ENCODE results near the gene RABL6. TPM values are rescaled to one million over a fixed set of nuclear protein-coding genes. Genes with fewer than 3 reads are reported as not detected.
A peak's percentile ranks its signal among the peaks of the same experiment; 100 is the strongest.
"Not testable (repeated sequence)": the region's sequence is repeated elsewhere in the genome, so short reads cannot be mapped to it uniquely, and the experiment has no call there.

The RABL6 gene
- total RNA-seq, 3 donors from 2014 or later, result 38.2 to 51.5 (median 41.3) TPM

DNA sequence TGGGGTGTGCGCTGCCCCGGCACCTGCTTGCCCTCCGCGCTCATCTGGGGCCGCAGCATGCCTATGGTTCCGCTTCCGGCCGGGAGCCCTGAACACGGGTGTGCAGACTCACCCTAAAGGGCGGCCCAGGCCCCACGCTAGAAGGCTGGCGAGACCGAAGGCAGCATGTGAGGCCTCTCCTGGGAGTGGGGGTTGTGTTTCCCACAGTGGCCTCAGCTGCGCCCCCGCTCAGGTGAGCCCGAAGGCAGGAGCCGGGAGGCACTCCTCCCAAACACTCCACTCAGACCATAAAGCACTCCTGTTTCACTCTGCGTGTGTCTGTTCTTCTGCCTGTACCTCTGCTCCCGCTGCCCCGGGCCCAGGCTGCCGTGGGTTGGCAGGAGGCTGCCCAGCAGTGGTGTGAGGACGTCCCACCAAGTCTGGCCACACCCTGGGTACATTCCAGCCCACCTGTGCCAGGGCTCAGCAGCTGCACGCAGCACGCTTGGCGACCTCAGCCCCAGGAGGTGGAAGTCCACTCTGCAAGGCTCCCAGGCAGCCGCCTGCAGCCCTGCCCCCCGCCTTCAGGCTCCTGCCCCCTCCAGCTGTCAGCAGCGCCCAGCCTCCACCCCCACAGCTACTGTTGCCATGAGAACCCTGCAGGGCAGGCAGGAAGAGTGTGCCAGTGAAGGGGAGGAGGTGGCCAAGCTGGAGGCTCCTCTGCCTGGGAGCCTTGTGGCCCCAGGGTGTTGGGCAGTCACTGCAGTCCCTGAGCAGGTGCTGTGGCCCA, 33.3 kb downstream of the RABL6 start:
- no peaks in the 10 kb centered on the region for H3K9me3 ChIP-seq
- peaks cover 12 to 25% of the 10 kb centered on the region in 2 donors for H3K27me3 ChIP-seq
- peak overlapping the region in 1 of 2 donors; percentile 13 for H3K27ac ChIP-seq
- no peak for DNase-seq (ENCODE audit: low spot score in 2 of 2)
- intact Hi-C loops (cut with DNase I; ENCODE audit: low total_unique reads), result no loop called here
- H3K4me3 ChIP-seq, result no peak overlapping the region
- peaks cover 0 to 7% of the 10 kb centered on the region in 2 donors for H3K4me1 ChIP-seq
- no peaks in the 10 kb centered on the region for H3K36me3 ChIP-seq
- TF ChIP-seq POLR2A (IDR thresholded peaks at IDR 0.05) (no peak), POLR2AphosphoS5 (IDR thresholded peaks at IDR 0.05) (no peak)
- TF ChIP-seq, protein P1, sequence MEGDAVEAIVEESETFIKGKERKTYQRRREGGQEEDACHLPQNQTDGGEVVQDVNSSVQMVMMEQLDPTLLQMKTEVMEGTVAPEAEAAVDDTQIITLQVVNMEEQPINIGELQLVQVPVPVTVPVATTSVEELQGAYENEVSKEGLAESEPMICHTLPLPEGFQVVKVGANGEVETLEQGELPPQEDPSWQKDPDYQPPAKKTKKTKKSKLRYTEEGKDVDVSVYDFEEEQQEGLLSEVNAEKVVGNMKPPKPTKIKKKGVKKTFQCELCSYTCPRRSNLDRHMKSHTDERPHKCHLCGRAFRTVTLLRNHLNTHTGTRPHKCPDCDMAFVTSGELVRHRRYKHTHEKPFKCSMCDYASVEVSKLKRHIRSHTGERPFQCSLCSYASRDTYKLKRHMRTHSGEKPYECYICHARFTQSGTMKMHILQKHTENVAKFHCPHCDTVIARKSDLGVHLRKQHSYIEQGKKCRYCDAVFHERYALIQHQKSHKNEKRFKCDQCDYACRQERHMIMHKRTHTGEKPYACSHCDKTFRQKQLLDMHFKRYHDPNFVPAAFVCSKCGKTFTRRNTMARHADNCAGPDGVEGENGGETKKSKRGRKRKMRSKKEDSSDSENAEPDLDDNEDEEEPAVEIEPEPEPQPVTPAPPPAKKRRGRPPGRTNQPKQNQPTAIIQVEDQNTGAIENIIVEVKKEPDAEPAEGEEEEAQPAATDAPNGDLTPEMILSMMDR (IDR thresholded peaks at IDR 0.05), result no peak

DNA sequence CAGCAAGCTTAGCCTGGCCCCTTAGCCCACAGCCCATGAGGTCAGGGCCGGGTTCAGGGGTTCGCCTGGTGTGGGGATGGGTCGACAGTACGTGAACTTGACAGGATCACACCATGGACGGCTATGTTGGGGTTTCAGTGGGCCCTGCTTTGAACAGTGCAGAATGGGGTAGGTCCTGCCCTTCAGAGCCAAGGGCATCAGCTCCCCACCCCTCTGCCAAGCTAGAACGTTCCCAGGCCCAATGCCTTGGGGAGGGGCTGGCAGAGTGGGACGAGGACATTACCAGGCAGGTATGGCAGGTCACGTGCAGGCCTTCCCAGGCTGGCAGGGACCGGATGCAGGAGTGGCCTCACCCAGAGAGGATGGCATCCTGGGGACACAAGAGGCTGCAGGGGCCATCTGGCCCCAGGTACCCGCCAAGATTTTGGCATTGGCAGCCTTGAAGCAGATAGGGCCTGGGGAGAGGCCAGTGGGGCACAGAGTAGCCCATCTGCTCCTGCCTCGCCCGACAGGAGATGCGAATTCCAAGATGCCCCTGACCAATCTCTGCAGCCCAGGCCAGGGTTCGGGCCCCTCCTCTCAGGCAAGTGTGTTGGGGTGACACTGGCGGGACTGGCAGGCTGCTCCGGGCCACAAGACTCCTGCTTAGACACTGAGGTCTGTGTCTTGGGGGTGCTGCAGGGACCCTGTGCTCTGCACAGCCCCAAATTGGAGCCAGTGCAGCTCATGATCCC, 34.1 kb downstream of the RABL6 start:
- H3K9me3 ChIP-seq; intact Hi-C loops (cut with DNase I; ENCODE audit: low total_unique reads); H3K27ac ChIP-seq; H3K36me3 ChIP-seq; DNase-seq (ENCODE audit: low spot score in 2 of 2): not testable (repeated sequence)
- Histone ChIP-seq H3K4me1 (peaks cover 0 to 14% of the 10 kb centered on the region in 2 donors), H3K27me3 (peaks cover 15 to 32% of the 10 kb centered on the region in 2 donors), H3K4me3 (peak overlapping the region in 2 of 3 donors; percentile 49 to 62)

DNA sequence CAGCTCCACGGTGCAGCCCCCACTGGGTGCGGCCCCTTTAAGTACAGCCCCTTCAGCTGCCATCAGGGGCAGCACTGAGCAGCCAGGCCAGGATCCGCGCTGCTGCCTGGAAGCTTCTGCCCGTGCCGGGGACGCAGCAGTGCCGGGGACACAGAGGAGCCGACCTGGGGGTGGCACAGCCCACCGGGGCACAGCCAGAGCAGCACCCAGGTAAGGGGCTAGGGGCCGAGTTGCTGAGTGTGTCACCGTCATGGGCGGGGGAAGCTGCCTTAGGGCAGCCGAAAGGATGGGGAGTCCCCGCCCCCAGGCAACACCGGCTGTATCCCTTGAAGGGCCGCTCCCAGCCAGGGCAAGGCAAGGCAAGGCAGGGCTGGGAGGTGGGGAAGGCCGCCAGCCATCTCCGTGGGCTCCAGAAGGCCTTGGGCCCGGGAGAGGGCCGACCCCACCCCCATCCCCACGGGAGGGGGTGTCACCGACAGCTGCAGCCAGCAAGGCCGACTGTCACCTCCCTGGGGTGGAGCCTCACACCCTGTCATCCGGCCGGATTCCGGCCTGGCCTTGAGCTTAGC, 34.7 kb downstream of the RABL6 start, which contains the start of gene AJM1:
AJM1 (plus strand) TSS at position 99 of the 569 bp plus-strand sequence. CDS start 1,937 bp downstream, outside the sequence.
- H3K27ac ChIP-seq; H3K36me3 ChIP-seq; intact Hi-C loops (cut with DNase I; ENCODE audit: low total_unique reads); H3K9me3 ChIP-seq: not testable (repeated sequence)
- Histone ChIP-seq H3K27me3 (peaks cover 15 to 37% of the 10 kb centered on the region in 2 donors), H3K4me1 (peaks cover 0 to 17% of the 10 kb centered on the region in 2 donors), H3K4me3 (peak within 1 kb of the TSS; percentile 29 to 62 (median 49))
- peak; percentile 58 to 72 for DNase-seq (ENCODE audit: low spot score in 2 of 2)
- TF ChIP-seq, protein P1 (IDR thresholded peaks at IDR 0.05), result peak; percentile 31 to 86 (median 77)
- TF ChIP-seq POLR2AphosphoS5 (IDR thresholded peaks at IDR 0.05), result peak in 1 of 3 donors; percentile 11

DNA sequence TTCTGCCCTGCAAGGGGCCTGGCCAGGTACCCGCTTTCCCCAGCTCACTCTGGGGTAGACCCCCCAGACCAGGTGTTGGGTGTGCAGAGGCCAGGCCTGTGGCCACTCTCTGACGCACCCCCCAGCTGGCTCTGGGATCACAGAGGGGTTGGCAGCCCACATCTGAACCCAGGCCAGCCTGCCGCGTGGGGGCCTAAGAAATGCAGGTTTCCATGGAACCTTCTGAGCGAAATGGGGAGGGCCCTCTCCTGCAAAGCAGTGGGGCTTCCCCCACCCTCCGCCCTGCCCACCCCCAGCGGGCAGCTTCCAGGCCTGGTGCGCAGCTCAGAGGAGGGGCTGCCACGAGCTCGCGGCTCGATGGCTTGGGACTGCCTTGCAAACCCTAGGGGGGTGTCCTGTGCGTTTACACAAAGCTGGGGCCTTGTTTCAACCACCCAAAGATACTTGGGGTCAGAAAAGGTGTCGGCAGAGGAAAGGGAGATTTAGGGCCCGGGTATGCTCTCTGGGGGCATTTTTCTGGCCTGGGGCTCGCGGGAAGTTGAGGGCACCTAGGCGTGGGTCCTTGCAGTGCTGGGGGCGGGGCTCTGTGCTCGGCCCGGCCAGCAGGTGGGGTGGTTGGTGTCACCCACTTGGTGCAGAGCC, 35.5 kb downstream of the RABL6 start:
- peaks cover 0 to 25% of the 10 kb centered on the region in 2 donors for H3K4me1 ChIP-seq
- peak overlapping the region in 2 of 3 donors; percentile 49 to 62 for H3K4me3 ChIP-seq
- H3K36me3 ChIP-seq; H3K27ac ChIP-seq; intact Hi-C loops (cut with DNase I; ENCODE audit: low total_unique reads); DNase-seq (ENCODE audit: low spot score in 2 of 2); H3K9me3 ChIP-seq: not testable (repeated sequence)
- H3K27me3 ChIP-seq, result peaks cover 15 to 37% of the 10 kb centered on the region in 2 donors

DNA sequence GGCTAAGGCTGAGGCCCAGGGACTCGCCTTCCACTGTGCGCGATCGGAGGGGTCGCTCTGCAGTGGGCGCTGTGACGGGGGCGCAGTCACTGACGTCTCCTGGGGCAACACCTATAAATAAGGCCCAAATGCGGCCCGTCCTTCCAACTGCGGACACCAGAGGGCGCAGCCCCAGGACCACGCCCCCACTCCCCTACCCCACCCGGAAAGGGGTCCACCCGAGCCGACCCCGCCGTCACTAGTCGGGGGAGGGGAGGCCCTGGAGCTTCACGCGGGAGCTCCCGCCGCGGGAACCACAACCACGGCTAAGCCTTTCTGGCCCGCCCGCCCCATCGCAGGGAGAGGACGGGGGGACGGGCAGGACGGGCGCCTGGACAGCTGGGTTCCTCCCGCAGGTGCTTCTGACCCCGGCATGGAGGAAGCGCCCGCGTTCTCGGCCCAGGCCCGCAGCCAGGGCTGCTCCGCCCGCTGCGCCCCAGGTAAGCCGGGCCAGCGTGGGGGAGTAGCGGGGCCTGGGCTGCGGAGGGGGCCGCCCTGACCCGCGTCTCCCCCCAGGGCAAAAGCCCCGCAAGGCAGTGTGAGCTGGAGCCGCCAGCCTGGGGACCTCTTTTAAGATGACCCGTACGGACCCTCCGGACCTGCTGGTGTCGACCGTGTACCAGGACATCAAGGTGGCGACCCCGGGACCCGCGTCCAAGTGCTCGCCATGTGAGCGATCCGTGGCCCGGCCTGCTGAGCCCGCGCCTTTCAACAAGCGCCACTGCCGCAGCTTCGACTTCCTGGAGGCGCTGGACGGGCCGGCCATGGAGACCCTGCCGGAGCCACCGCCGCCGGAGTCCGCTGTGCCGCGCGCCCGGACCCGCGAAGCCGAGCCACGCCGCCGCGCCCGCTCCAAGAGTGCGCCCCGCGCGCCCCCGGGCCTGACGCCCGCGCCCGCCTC, 36.3 kb downstream of the RABL6 start:
- H3K27ac ChIP-seq, H3K9me3 ChIP-seq: not testable (repeated sequence)
- peaks cover 0 to 25% of the 10 kb centered on the region in 2 donors for H3K4me1 ChIP-seq

More for the DNA sequence above, 36.3 kb downstream of the RABL6 start:
- Histone ChIP-seq H3K27me3 (peaks cover 15 to 37% of the 10 kb centered on the region in 2 donors), H3K4me3 (peak overlapping the region in 2 of 3 donors; percentile 25 to 62)
- TF ChIP-seq, protein P1 (IDR thresholded peaks at IDR 0.05), result peak in 2 of 3 donors; percentile 52 to 62
- intact Hi-C loops (cut with DNase I; ENCODE audit: low total_unique reads); H3K36me3 ChIP-seq; DNase-seq (ENCODE audit: low spot score in 2 of 2): not testable (repeated sequence)

Data from breast epithelium (tissue), 4 donors.